ENCODE data around the gene RCOR3.

- TF ChIP-seq CTCF (IDR thresholded peaks at IDR 0.05), result no peak
- no peak for TF ChIP-seq EP300 (IDR thresholded peaks at IDR 0.05; ENCODE audit: low read depth)
- TF ChIP-seq POLR2AphosphoS5 (IDR thresholded peaks at IDR 0.05), result no peak
- TF ChIP-seq POLR2A (IDR thresholded peaks at IDR 0.05), result no peak
Observed at GRCh38 chr1:211309617-211310016, 50.5 kb downstream of the RCOR3 start.
